ENCODE data around the gene ZNF155. TPM values are rescaled to one million over a fixed set of nuclear protein-coding genes. Genes with fewer than 3 reads are reported as not detected.

Gene ZNF155
- total RNA-seq, 5 donors from 2014 or later (not counting 1 experiment from before 2014, with no cell fraction given) = 4.6 to 12.4 (median 11.3) TPM

GRCh38 chr19:44002212-44002565 lies 18.2 kb downstream of the ZNF155 start:
- CTCF ChIA-PET = interaction anchor here in 1 of 2 donors (0.6 kb wide), 1 partner anchor 1525 kb away, joined by 3 read pairs; no protein-coding TSS in a partner anchor
- Mint-ChIP-seq H3K4me3 (peak overlapping the region; percentile 99 to 100 (median 99)), H3K4me1 (peaks cover 22 to 26% (median 22%) of the 10 kb centered on the region in 3 donors), H3K27me3 (no peaks in the 10 kb centered on the region), H3K36me3 (peaks cover 39% of the 10 kb centered on the region), H3K27ac (peak overlapping the region; percentile 95 to 97), H3K9me3 (peaks cover 19 to 36% (median 30%) of the 10 kb centered on the region in 3 donors)
- ATAC-seq (replicated peaks in 1 of 4) (no peak), DNase-seq (no peak)
- Histone ChIP-seq H3K4me3 (ENCODE audit: control insufficient read depth in 1 of 2, extremely low read depth in 1 of 2, low read length in 1 of 2) (peak overlapping the region; percentile 78 to 87), H3K4me1 (ENCODE audit: control insufficient read depth in 1 of 2, extremely low read depth in 1 of 2, insufficient read depth in 2 of 2, low read length in 2 of 2) (peaks cover 8 to 15% of the 10 kb centered on the region in 2 experiments), H3K36me3 (ENCODE audit: control insufficient read depth in 2 of 2, extremely low read depth in 1 of 2, insufficient read depth in 1 of 2, low read length in 1 of 2) (peaks cover 0 to 7% of the 10 kb centered on the region in 2 donors), H3K27ac (ENCODE audit: low read length) (peak overlapping the region; percentile 52), H3K9me3 (peaks cover 2% of the 10 kb centered on the region), H3K27me3 (replicated peaks in 1 of 2; ENCODE audit: control insufficient read depth in 2 of 2, extremely low read depth in 1 of 2, insufficient read depth in 2 of 2, low read length in 1 of 2) (no peaks in the 10 kb centered on the region)
- POLR2A ChIA-PET = no interaction called here
- WGBS (ENCODE audit: insufficient coverage) = 2% methylated on average over 5 of the region's 8 CpGs

- H3K27ac Mint-ChIP-seq = peak within 1 kb of the TSS; percentile 95 to 97
- CTCF ChIA-PET = no interaction called here
- Histone ChIP-seq H3K27ac (ENCODE audit: low read length) (peak within 1 kb of the TSS; percentile 52), H3K4me1 (ENCODE audit: control insufficient read depth in 1 of 2, extremely low read depth in 1 of 2, insufficient read depth in 2 of 2, low read length in 2 of 2) (peaks cover 8 to 15% of the 10 kb centered on the region in 2 experiments), H3K27me3 (replicated peaks in 1 of 2; ENCODE audit: control insufficient read depth in 2 of 2, extremely low read depth in 1 of 2, insufficient read depth in 2 of 2, low read length in 1 of 2) (no peaks in the 10 kb centered on the region), H3K4me3 (ENCODE audit: control insufficient read depth in 1 of 2, extremely low read depth in 1 of 2, low read length in 1 of 2) (peak within 1 kb of the TSS; percentile 78 to 87), H3K36me3 (ENCODE audit: control insufficient read depth in 2 of 2, extremely low read depth in 1 of 2, insufficient read depth in 1 of 2, low read length in 1 of 2) (peaks cover 6 to 10% of the 10 kb centered on the region in 2 donors), H3K9me3 (peaks cover 4% of the 10 kb centered on the region)
- peaks cover 25 to 37% (median 31%) of the 10 kb centered on the region in 3 donors for H3K9me3 Mint-ChIP-seq
- H3K27me3 Mint-ChIP-seq = no peaks in the 10 kb centered on the region
- peaks cover 39% of the 10 kb centered on the region for H3K36me3 Mint-ChIP-seq
- ATAC-seq (replicated peaks in 1 of 4) (peak; percentile 97 to 99 (median 99)), DNase-seq (peak; percentile 57 to 94 (median 80))
- POLR2A ChIA-PET = no interaction called here
- peaks cover 22 to 26% (median 22%) of the 10 kb centered on the region in 3 donors for H3K4me1 Mint-ChIP-seq
- 0% methylated on average over 32 of the region's 48 CpGs for WGBS (ENCODE audit: insufficient coverage)
- H3K4me3 Mint-ChIP-seq = peak within 1 kb of the TSS; percentile 99 to 100 (median 99)
These were observed 18.8 kb downstream of the ZNF155 start, which contains the start of gene ZNF230 for GRCh38 chr19:44002566-44003460. ZNF230 (plus strand) TSS chr19:44002957; CDS start chr19:44007079, 4,122 bp downstream.

GRCh38 chr19:44003461-44004009 lies 19.5 kb downstream of the ZNF155 start:
- Histone ChIP-seq H3K4me1 (ENCODE audit: control insufficient read depth in 1 of 2, extremely low read depth in 1 of 2, insufficient read depth in 2 of 2, low read length in 2 of 2) (peaks cover 8 to 15% of the 10 kb centered on the region in 2 experiments), H3K4me3 (ENCODE audit: control insufficient read depth in 1 of 2, extremely low read depth in 1 of 2, low read length in 1 of 2) (peak overlapping the region; percentile 78 to 87), H3K27ac (ENCODE audit: low read length) (peak overlapping the region; percentile 52), H3K27me3 (replicated peaks in 1 of 2; ENCODE audit: control insufficient read depth in 2 of 2, extremely low read depth in 1 of 2, insufficient read depth in 2 of 2, low read length in 1 of 2) (no peaks in the 10 kb centered on the region), H3K36me3 (ENCODE audit: control insufficient read depth in 2 of 2, extremely low read depth in 1 of 2, insufficient read depth in 1 of 2, low read length in 1 of 2) (peaks cover 8 to 17% of the 10 kb centered on the region in 2 donors), H3K9me3 (peaks cover 5% of the 10 kb centered on the region)
- ChIA-PET POLR2A (no interaction called here), CTCF (interaction anchor here in 1 of 2 donors (0.6 kb wide), 1 partner anchor 68 kb away, joined by 4 read pairs; no protein-coding TSS in a partner anchor)
- peak in 1 of 4 experiments; percentile 28 for ATAC-seq (replicated peaks in 1 of 4)
- peak in 2 of 35 experiments; percentile 7 to 27 for DNase-seq
- Mint-ChIP-seq H3K27me3 (no peaks in the 10 kb centered on the region), H3K9me3 (peaks cover 25 to 36% (median 30%) of the 10 kb centered on the region in 3 donors), H3K27ac (peak overlapping the region; percentile 95 to 97), H3K4me3 (peak overlapping the region; percentile 99 to 100 (median 99)), H3K4me1 (peaks cover 22 to 26% (median 22%) of the 10 kb centered on the region in 3 donors), H3K36me3 (peaks cover 41% of the 10 kb centered on the region)
- WGBS (ENCODE audit: insufficient coverage) = 5% methylated on average over 11 of the region's 15 CpGs

- Mint-ChIP-seq H3K4me3 (no peak overlapping the region), H3K27ac (no peak overlapping the region), H3K27me3 (no peaks in the 10 kb centered on the region), H3K9me3 (peaks cover 32 to 48% (median 47%) of the 10 kb centered on the region in 3 donors), H3K36me3 (peaks cover 59% of the 10 kb centered on the region), H3K4me1 (peaks cover 22 to 26% (median 22%) of the 10 kb centered on the region in 3 donors)
- ATAC-seq (replicated peaks in 1 of 4) (no peak), DNase-seq (no peak)
- WGBS (ENCODE audit: insufficient coverage) = no CpG with 5 or more reads among the region's 1 CpG
- H3K4me1 ChIP-seq (ENCODE audit: control insufficient read depth in 1 of 2, extremely low read depth in 1 of 2, insufficient read depth in 2 of 2, low read length in 2 of 2) = peaks cover 8 to 15% of the 10 kb centered on the region in 2 experiments
- peaks cover 8 to 40% of the 10 kb centered on the region in 2 donors for H3K36me3 ChIP-seq (ENCODE audit: control insufficient read depth in 2 of 2, extremely low read depth in 1 of 2, insufficient read depth in 1 of 2, low read length in 1 of 2)
- H3K9me3 ChIP-seq = peaks cover 12% of the 10 kb centered on the region
- POLR2A ChIA-PET = no interaction called here
- CTCF ChIA-PET = no interaction called here
- H3K27ac ChIP-seq (ENCODE audit: low read length) = no peak overlapping the region
- no peaks in the 10 kb centered on the region for H3K27me3 ChIP-seq (replicated peaks in 1 of 2; ENCODE audit: control insufficient read depth in 2 of 2, extremely low read depth in 1 of 2, insufficient read depth in 2 of 2, low read length in 1 of 2)
- H3K4me3 ChIP-seq (ENCODE audit: control insufficient read depth in 1 of 2, extremely low read depth in 1 of 2, low read length in 1 of 2) = no peak overlapping the region
These were observed 22.0 kb downstream of the ZNF155 start for GRCh38 chr19:44005973-44006372.

GRCh38 chr19:44007473-44007872 lies 23.5 kb downstream of the ZNF155 start:
- Mint-ChIP-seq H3K4me1 (peaks cover 15 to 19% (median 15%) of the 10 kb centered on the region in 3 donors), H3K36me3 (peaks cover 72% of the 10 kb centered on the region)
- CTCF ChIA-PET = interaction anchor here in 1 of 2 donors (0.6 kb wide), 1 partner anchor 20 kb away, joined by 4 read pairs; no protein-coding TSS in a partner anchor

GRCh38 chr19:44010468-44010867 lies 26.5 kb downstream of the ZNF155 start:
- Mint-ChIP-seq H3K27me3 (no peaks in the 10 kb centered on the region), H3K36me3 (peaks cover 78% of the 10 kb centered on the region), H3K9me3 (peaks cover 41 to 87% (median 79%) of the 10 kb centered on the region in 3 donors), H3K4me1 (peaks cover 0 to 5% (median 3%) of the 10 kb centered on the region in 3 donors), H3K27ac (no peak overlapping the region), H3K4me3 (no peak overlapping the region)
- ChIA-PET CTCF (interaction anchor here in 1 of 2 donors (0.6 kb wide), 1 partner anchor 264 kb away, joined by 4 read pairs; no protein-coding TSS in a partner anchor), POLR2A (interaction anchor here in 1 of 2 donors (0.6 kb wide), 1 partner anchor 180 kb away, joined by 18 read pairs; no protein-coding TSS in a partner anchor)
- WGBS (ENCODE audit: insufficient coverage) = 100% methylated on average over 2 of the region's 5 CpGs
- Histone ChIP-seq H3K4me1 (ENCODE audit: control insufficient read depth in 1 of 2, extremely low read depth in 1 of 2, insufficient read depth in 2 of 2, low read length in 2 of 2) (no peaks in the 10 kb centered on the region), H3K36me3 (ENCODE audit: control insufficient read depth in 2 of 2, extremely low read depth in 1 of 2, insufficient read depth in 1 of 2, low read length in 1 of 2) (peaks cover 8 to 43% of the 10 kb centered on the region in 2 donors), H3K4me3 (ENCODE audit: control insufficient read depth in 1 of 2, extremely low read depth in 1 of 2, low read length in 1 of 2) (peak overlapping the region in 1 of 2 donors; percentile 30), H3K27ac (ENCODE audit: low read length) (no peak overlapping the region), H3K27me3 (replicated peaks in 1 of 2; ENCODE audit: control insufficient read depth in 2 of 2, extremely low read depth in 1 of 2, insufficient read depth in 2 of 2, low read length in 1 of 2) (no peaks in the 10 kb centered on the region), H3K9me3 (peaks cover 30% of the 10 kb centered on the region)
- ATAC-seq (replicated peaks in 1 of 4) (no peak), DNase-seq (no peak)

More at GRCh38 chr19:44007473-44007872, 23.5 kb downstream of the ZNF155 start:
- H3K27me3 Mint-ChIP-seq = no peaks in the 10 kb centered on the region
- Histone ChIP-seq H3K27ac (ENCODE audit: low read length) (no peak overlapping the region), H3K9me3 (peaks cover 25% of the 10 kb centered on the region), H3K27me3 (replicated peaks in 1 of 2; ENCODE audit: control insufficient read depth in 2 of 2, extremely low read depth in 1 of 2, insufficient read depth in 2 of 2, low read length in 1 of 2) (no peaks in the 10 kb centered on the region), H3K36me3 (ENCODE audit: control insufficient read depth in 2 of 2, extremely low read depth in 1 of 2, insufficient read depth in 1 of 2, low read length in 1 of 2) (peaks cover 8 to 43% of the 10 kb centered on the region in 2 donors), H3K4me3 (ENCODE audit: control insufficient read depth in 1 of 2, extremely low read depth in 1 of 2, low read length in 1 of 2) (peak overlapping the region in 1 of 2 donors; percentile 46), H3K4me1 (ENCODE audit: control insufficient read depth in 1 of 2, extremely low read depth in 1 of 2, insufficient read depth in 2 of 2, low read length in 2 of 2) (peaks cover 3 to 9% of the 10 kb centered on the region in 2 experiments)
- DNase-seq (no peak), ATAC-seq (replicated peaks in 1 of 4) (no peak)
- peaks cover 37 to 61% (median 58%) of the 10 kb centered on the region in 3 donors for H3K9me3 Mint-ChIP-seq
- no peak overlapping the region for H3K4me3 Mint-ChIP-seq
- no peak overlapping the region for H3K27ac Mint-ChIP-seq
- WGBS (ENCODE audit: insufficient coverage) = 95% methylated on average over 3 of the region's 6 CpGs
- POLR2A ChIA-PET = interaction anchor here in 1 of 2 donors (0.6 kb wide), 1 partner anchor 22 kb away, joined by 8 read pairs; no protein-coding TSS in a partner anchor

All from T-cell (primary cell).